Right lobe of liver (tissue), 4 donors: ENCODE measurements around the gene CWC27.

Experiments
- POLR2A ChIP-seq: fragments of 450-650 bp; IDR thresholded peaks from one replicate; pipeline ENCODE4 v1.6.1; 2017; ENCODE audit warnings: antibody characterized with exemption, mild to moderate bottlenecking
- TF ChIP-seq, protein P1 (sequence below), 4 donors: fragments of 200-600 bp in 3 of 4; fragments of 450-650 bp in 1 of 4; IDR thresholded peaks; one replicate each; pipeline versions ENCODE4 v1.5.1 to v1.8.0; 2016 to 2022; ENCODE audit warnings: antibody characterized with exemption in 4 of 4, mild to moderate bottlenecking in 2 of 4
- donor health status: DM: no; HTN: no; CAD: no.
- donor health status: DM: no; HTN: no; CAD: no.
- donor health status: DM: no; HTN: yes; CAD: no.

DNA sequence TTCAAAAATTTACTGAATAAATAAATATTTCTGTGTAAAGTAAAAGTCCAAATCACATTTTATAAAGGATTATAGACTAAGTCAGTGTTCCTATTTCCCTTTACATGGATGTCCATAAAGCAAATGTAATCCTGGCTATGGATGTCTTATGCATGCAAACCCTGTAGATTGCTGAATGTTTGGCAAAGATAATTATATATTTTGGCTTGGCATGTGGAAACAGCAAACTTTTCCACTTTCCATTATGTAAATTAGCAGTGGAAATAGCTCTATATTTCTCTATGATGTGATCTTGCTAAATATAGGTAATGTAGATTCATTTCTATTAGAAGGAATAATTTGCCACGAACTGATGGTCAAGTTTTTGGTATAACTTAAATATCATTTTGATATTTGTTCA is 66.5 kb downstream of the CWC27 start:
- TF ChIP-seq, protein P1, sequence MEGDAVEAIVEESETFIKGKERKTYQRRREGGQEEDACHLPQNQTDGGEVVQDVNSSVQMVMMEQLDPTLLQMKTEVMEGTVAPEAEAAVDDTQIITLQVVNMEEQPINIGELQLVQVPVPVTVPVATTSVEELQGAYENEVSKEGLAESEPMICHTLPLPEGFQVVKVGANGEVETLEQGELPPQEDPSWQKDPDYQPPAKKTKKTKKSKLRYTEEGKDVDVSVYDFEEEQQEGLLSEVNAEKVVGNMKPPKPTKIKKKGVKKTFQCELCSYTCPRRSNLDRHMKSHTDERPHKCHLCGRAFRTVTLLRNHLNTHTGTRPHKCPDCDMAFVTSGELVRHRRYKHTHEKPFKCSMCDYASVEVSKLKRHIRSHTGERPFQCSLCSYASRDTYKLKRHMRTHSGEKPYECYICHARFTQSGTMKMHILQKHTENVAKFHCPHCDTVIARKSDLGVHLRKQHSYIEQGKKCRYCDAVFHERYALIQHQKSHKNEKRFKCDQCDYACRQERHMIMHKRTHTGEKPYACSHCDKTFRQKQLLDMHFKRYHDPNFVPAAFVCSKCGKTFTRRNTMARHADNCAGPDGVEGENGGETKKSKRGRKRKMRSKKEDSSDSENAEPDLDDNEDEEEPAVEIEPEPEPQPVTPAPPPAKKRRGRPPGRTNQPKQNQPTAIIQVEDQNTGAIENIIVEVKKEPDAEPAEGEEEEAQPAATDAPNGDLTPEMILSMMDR (IDR thresholded peaks at IDR 0.05), result no peak
- TF ChIP-seq POLR2A, result no peak
